HG02970 (cell line): ENCODE results near the gene GNAI2.

Experiments
- ATAC-seq: cut with Tn5 transposase; IDR thresholded peaks from one replicate; pipeline ENCODE4 v1.9.1; 2021; ENCODE audit warnings: mild to moderate bottlenecking, moderate library complexity, moderate number of reproducible peaks; ENCODE audit not compliant: unreplicated experiment, low FRiP score

GNAI2 gene

DNA sequence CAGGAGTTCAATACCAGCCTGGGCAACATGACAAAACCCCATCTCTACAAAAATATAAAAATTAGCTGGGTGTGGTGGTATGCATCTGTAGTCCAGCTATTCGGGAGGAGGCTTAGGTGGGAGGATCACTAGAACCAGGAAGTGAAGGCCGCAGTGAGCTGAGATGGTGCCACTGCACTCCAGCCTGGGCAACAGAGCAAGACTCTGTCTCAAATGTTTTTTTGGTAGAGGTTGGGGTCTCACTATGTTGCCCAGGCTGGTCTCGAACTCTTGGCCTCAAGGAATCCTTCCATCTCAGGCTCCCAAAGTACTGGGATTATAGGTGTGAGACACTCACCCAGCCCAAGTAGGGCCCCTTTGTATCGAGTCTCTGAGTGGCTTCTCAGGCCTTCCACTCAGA, 58.1 kb downstream of the GNAI2 start:
- ATAC-seq: no peak

DNA sequence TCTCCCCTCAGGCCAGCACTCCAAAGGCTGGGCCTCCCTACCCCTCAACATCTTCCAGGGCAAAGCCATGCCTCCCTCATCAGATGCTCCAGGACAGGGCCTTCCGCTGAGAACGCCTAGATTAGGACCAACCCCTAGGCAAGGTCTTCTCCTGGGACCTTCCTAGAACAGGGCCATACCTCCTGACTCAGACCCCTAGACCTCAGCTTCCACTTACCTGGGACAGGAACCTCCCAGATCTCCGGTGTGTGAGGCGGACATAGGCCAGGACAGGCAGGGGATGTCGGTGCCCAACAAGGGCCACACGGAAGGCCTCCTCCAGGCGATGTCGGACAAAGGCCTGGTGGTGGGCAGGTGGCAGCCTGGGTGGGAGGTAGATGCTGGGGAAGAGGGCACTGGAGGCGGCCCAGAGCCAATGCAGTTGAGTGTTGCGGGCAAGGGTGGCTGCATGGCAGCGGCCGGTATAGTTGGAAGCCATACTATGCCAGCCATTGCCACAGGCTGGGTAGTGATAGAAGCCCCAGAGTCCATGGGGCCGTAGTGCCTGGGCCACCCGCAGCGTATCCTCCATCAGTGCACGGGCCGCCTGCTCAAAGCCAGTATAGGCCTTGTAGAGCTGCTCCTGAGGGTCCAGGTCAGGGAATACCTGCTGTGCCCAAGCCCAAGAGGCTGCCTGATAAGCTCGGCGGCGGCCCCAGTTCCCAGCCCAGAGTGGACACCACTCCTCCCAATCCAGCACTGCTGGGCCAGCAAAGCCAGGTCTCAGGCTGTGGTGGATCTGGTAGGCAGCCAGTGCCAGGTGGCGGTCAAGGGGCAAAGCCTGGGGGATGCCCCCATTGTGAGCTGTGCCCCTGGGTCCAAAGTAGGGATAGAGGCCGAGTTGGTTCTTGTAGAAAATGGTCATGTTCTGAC, 58.7 kb downstream of the GNAI2 start:
- ATAC-seq: no peak

DNA sequence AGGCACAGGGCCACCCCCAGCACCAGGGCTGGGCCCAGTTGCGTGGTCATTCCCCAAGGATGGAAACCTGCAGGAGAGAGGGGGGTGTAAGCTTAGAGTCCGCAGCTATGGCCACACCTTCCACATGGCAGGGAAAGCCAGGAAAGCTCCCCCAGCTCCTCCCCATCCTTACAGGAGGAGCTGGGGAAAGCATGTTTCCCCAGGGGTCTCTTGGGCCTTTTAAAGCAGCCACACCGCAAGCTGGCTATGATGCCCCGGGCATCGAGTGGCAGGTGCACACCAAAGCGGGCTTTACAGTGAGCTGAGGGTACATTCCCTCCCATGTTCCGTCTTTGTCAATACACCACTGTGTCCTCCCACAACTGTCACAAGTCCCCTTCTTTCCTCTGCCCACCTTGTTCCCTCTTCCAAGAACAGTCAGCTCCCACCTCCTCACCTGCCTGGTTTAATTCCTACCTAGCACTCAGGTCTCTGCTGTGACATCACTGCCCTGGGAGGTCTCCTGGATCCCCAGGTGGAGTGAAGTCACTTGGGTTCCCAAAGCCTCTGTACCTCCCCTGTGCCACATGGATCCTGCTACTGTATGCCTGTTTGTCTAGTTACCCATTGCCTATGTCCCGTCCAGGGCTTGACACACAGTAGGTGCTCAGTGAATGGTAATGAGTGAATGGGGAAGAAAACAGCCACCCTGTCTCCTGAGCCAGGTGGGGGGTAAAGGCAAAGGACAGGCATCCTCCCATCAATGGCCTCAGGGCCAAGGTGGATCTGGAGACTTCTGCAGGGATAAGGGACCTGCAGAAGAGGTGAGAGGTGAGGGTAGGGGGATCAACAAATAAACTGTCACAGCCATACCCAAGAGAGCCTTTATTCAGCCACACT, 59.8 kb downstream of the GNAI2 start:
- no peak for ATAC-seq

DNA sequence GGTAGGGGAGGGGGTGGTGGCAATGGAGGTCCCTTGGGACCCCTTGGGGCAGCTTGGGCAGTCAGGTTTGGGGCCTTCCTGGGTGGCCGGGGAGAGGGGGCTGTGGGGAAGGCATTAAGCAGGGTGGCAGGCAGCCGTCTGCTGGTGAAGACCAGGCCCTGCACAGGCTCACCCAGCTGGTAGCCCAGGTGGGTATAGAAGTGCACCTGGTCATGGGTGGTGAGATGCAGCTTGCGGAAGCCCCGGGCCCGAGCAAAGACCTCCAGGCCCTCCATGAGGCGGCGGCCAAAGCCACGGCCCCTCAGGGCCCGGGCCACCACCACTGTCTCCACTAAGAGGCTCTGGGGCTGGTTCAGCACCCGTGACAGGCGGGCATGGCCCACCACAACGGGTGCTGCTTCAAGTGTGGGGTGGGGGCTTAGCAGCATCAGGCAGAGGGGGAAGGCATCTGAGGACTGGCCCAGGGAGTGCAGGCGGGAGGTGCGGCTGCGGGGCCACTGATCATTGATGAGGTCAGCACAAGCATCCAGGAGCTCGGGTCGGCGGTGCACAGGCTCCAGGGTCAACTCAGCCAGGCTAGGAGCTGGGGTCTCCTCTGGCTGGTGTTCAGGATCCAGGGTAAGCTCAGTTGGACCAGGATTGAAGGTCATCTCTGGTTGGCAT, 60.8 kb downstream of the GNAI2 start:
- no peak for ATAC-seq

DNA sequence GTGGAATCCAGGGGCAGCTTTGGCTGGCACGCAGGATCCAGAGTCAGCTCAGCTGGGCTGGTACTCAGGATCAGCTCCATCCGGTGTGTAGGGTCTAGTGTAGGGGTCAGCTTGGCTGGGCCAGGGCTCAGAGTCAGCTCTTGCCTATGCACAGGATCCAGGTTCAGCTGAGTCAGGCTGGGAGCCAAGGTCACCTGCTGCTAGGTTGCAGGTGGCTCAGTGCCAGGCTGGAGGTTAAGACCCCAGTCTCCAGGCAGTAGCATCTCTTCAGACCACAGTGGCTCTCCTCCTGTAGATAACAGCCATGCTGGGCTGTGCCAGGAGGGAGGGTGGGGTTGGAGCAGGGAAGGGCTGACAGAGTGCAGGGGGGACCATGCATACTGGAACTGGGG, 61.4 kb downstream of the GNAI2 start:
- ATAC-seq: no peak

DNA sequence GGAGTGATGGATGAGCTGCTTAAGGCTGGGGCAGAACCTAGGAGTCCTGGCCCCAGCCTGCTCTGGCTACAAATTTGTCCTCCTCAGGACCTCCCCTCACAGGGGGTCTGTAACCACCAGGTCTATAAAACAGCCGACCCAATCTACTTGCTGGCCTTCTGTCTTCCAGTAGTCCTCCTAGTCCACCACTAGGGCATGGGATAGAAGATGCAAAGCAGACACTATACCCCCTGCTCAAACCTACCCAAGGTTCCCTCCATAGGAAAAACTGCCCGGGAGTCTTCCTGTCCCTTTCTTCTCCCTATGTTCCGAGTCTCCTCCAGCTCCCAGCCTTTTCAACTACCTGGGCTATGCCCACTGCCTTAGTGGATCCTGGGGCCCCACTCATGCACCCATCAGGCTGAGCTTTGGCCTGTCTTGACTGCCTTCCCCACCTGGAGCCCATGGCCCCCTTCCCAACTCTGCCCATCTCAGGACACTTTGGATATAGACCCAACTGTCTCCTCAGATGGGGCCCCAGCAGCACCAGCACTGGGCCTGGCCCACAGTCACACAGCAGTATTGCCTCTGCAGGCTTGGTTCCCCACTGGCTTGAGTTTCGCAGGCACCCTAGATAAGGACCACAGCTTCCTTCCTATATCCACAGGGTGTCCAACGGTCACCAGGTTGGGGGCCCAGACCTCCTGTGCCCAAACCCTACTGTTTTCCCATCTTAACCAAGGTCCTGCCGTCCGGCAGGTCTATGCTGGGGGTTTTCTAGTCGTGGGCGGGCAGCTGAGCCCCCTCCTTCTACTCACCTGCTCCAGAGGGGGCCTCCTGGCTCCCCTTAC, 62.1 kb downstream of the GNAI2 start:
- no peak for ATAC-seq

DNA sequence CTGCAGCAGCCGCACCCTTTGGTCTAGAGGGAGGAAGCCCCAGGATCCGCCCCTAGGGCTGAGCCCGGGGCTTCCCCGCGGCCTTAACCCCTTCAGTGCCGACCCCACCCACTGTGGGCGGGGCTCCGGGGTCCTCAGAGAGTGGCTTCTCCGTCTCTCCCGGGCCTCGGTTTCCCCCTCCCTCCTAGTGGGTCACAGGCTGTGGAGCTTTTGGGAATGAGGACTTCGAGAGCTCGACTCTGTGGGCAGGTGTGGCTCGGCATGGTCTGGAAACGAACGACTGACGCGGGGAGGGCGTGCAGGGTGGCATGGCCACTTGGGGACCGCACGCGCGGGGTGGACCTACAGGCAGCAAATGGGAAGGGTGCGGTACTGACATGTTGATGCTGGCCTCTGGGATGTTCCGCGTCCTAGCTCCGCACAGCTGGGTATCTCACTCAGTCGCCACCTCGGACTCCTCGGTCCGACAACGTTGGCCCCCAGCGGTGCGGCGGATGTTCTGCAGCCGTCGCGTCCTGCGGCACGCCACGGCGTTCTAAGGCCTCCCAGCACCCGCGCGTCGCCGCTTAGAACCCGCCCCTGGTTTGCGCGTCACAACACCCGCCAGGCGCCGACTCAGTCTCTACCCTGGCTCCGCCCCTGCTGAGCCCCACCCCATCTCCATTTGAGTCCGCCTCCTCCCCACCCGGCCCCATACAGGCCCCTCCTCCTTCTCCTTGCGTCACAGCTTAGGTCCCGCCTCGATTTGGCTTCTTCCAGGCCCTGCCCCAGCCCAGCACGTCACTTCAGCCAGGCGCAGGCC, 63.0 kb downstream of the GNAI2 start, which contains the start of the genes HYAL3 and NAA80:
HYAL3 (minus strand) TSS at position 570 of the 802 bp plus-strand sequence. CDS start 3,803 bp downstream, outside the sequence.
NAA80 (minus strand) TSS at position 570 of the 802 bp plus-strand sequence. CDS start 1,942 bp downstream, outside the sequence.
- peak; percentile 92 for ATAC-seq

DNA sequence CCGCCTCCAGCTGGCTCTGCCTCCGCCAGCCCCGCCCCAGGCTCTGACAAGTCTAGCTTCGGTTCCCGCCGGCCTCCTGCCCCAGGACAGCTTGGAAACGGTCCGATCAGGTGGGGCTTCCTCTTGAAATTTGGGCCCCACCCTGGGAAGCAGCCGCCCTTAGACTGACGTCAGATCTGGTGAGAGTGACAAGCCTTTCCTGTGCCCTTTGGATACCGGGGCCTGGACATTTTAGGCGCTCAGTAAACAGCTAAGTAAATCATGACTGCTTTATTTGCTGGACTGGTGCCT, 63.6 kb downstream of the GNAI2 start:
- no peak for ATAC-seq

DNA sequence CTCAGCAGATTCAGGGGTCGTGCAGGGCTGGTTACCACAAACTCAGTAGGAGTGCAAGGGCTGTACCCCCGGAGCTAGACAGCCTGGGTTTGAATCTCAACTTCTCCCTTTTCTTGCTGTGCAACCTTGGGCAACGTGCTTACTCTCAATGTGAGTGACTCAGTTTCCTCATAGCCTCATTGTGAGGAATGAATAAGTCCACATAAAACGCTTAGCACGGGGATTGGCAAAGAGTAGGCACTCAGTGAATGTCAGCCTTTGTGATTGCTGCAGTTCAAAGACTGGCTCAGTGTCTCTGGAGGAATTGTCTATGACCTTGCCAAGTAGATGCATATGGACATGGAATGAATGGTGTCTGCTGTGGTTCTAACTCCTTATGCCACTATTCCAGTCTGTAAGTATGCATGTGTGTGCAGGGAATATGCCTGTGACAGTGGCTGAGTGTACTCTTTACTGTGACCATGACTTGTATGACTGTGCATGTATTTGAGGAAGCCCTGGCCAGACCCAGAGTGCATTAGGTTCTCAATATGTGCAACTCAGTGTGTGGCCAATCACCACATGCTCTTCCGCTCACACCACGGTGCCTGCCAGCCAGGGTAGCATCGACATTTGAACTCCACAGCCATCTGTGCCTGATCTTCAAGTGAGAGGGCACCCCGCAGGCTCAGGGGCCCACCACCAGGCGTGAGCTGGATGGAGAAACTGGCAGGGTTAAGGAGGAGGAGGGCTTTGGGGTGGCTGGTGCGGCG, 64.1 kb downstream of the GNAI2 start:
- no peak for ATAC-seq

DNA sequence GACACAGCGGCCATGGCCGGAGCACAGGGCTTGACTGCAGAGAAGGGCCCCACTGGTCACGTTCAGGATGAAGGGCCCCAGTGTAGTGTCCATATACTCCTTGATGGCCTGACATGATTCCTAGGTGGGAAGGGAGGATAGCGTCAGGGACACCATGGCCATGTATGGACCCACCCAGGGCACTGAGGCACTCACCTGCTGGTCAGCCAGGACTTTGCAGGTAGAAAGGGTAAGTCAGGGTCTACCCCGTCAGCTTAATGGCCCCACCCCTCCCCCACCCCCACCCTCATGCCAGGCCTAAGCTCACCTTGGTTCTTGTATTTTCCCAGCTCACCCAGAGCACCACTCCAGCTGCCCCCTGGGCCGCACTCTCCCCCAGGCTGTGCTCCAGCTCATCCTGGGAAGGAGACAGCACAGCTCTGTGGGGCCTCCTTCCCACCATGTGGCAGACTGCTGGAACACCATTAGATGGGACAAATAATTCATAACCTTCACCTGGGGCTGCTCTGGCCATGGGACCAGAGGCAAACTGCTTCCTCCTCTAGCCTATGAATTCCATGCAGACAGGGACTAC, 64.8 kb downstream of the GNAI2 start:
- ATAC-seq: no peak

DNA sequence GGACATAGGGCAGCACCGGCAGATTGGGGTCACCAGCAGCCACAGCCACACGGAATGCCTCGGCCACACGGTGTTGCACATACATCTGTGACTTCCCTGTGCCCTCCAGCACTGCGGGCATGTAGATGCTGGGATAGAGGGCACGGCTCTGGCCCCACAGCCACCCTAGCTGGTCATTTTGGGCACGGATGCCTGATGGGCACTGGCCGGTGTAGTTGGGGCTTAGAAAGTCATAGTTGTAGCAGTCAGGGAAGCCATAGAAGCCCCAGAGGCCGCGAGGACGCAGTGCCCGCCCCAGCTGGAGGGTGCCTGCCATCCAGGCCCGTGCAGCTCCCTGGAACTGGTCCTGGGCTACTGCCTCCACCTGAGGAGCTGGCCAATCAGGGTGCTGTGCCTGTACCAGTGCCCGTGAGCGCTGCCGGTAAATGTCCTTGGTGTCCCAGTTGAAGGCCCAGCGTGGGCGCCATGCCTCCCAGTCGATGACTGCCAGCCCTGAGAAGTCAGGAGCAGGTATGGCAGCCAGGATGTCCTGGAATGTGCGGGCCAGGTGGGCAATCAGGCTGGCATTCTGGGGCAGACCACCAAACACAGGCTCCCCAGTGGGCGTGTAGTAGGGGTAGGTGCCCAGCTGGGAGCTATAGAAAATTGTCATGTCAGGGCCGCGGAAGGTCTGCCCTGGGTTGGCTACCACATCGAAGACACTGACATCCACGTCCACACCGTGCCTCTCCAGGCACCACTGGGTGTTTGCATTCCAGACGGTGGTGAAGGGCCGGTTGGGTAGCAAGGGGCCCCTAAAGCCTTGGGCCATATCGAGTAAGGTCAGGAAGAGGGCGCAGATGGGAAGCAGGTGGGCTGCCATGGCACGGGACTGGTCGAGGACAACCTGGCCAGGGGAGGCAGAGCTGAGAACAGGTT, 66.3 kb downstream of the GNAI2 start:
- no peak for ATAC-seq

DNA sequence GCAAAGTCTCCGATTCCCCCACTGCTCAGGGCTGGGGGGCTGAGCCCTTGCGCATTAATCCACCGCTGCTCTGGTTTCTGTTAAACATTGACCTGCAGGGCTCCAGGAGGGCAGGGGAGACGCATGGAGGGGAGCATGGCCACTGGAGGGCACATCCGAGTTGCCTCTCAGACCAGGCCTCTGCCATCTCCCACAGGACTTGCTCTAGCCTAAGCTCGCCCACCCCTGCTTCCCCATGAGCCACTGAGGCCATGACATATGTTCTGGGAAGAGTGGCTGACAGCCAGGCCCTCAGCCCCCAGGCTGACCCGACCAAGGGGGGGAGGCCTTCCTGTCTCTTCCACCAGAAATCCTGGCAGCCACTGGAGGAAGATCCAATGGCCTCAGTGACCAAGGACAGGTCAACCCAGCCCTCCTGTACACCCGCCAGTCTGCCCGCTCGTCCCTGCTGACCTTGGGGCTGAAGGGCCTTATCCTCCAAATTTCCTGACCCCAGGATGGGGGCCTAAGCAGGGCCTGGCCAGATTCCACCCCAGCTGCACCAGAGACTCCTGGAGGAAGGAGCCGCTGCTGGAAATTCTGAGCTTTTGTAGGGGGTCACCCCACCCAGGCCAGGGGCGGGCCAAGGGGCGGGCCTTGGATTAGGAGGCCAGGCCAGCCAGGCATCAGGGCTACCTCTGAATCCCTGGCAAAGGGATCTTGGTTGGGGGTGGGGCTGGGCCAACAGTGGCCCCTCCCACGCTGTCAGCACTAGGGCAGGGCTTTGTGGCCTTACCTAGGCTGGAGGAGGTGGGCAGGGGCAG, 67.2 kb downstream of the GNAI2 start, which contains the start of gene HYAL1:
HYAL1 (minus strand) TSS at position 562 of the 803 bp plus-strand sequence. CDS start 618 bp downstream, outside the sequence.
- no peak for ATAC-seq

DNA sequence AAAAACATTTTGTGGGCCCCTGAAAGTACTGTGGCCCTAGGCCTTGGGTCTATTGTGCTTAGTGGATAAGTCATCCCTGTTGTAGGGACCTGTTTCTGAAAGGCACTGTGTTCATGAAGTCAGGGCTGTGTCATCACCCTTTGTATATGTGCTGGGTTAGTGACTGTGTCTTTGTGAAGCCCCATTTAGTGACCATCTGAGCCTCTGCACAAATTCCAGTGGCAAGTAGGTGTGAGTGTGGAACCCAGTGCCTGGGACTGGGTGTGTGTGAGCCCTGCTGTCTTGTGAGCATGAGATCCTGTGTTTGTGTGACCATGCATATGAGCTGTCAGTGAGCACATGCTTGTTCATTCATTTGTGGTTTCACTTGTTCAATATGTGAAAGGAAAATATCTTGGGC, 68.6 kb downstream of the GNAI2 start:
- no peak for ATAC-seq
